CD14-positive monocyte (primary cell): ENCODE results near the gene SPTB. TPM values are rescaled to one million over a fixed set of nuclear protein-coding genes. Genes with fewer than 3 reads are reported as not detected.
A peak's percentile ranks its signal among the peaks of the same experiment; 100 is the strongest.

Source experiments
- DNase-seq, 3 donors: peaks; one replicate each; pipeline ENCODE4 v3.0.0-alpha.2; 2011 to 2022
- H2AFZ ChIP-seq: 2 replicates; pipeline ENCODE4 v1.6.0; 2012; ENCODE audit warnings: mild to moderate bottlenecking, low read depth, low read length, inconsistent platforms; ENCODE audit not compliant: insufficient read depth, poor library complexity, severe bottlenecking
- H3K27ac ChIP-seq, 2 donors: 1 replicate in 1 of 2; 2 replicates in 1 of 2; pipeline ENCODE4 v1.5.1; 2012 to 2013; ENCODE audit warnings: low read length in 2 of 2, control low read depth in 1 of 2, inconsistent platforms in 1 of 2, low read depth in 1 of 2, mild to moderate bottlenecking in 1 of 2
- H3K27me3 ChIP-seq, 2 donors: one replicate each; pipeline versions ENCODE4 v1.6.0 to v1.6.1; 2011 to 2013; ENCODE audit warnings: low read length in 2 of 2; ENCODE audit not compliant: control insufficient read depth in 2 of 2, insufficient read depth in 2 of 2
- H3K36me3 ChIP-seq, 2 donors: replicated peaks in 1 of 2; 1 replicate in 1 of 2; 2 replicates in 1 of 2; pipeline versions ENCODE4 v1.5.1 to v1.6.1; 2012 to 2013; ENCODE audit warnings: low read length in 2 of 2, control low read depth in 1 of 2, inconsistent platforms in 1 of 2, mild to moderate bottlenecking in 1 of 2; ENCODE audit not compliant: insufficient read depth in 2 of 2, control insufficient read depth in 1 of 2
- H3K4me1 ChIP-seq, 2 donors: 1 replicate in 1 of 2; 2 replicates in 1 of 2; pipeline versions ENCODE4 v1.5.1 to v1.6.1; 2012 to 2013; ENCODE audit warnings: low read length in 2 of 2, control low read depth in 1 of 2, inconsistent platforms in 1 of 2, mild to moderate bottlenecking in 1 of 2, moderate library complexity in 1 of 2; ENCODE audit not compliant: insufficient read depth in 2 of 2, control insufficient read depth in 1 of 2
- H3K4me2 ChIP-seq: replicated peaks from 2 replicates; pipeline ENCODE3; 2012; ENCODE audit warnings: low read length, moderate library complexity, mild to moderate bottlenecking; ENCODE audit not compliant: poor library complexity, severe bottlenecking; ENCODE audit errors: extremely low read depth
- H3K4me3 ChIP-seq, 3 experiments: fragments of 200-600 bp in 1 of 3; sonication (generic) in 1 of 3; replicated peaks in 1 of 3; 1 replicate in 2 of 3; 2 replicates in 1 of 3; pipeline ENCODE4 v1.5.1; 2011 to 2013; ENCODE audit warnings: low read length in 3 of 3, mild to moderate bottlenecking in 3 of 3, control low read depth in 2 of 3, low read depth in 2 of 3, inconsistent platforms in 1 of 3, moderate library complexity in 1 of 3
- H3K79me2 ChIP-seq: 2 replicates; pipeline ENCODE4 v1.6.0; 2012; ENCODE audit warnings: mild to moderate bottlenecking, control low read depth, inconsistent platforms, low read length, moderate library complexity; ENCODE audit not compliant: insufficient read depth
- H3K9ac ChIP-seq: 2 replicates; pipeline ENCODE4 v1.6.0; 2017; ENCODE audit warnings: low read length, mild to moderate bottlenecking; ENCODE audit not compliant: insufficient read depth, poor library complexity, severe bottlenecking
- H3K9me3 ChIP-seq, 2 donors: replicated peaks in 1 of 2; 1 replicate in 1 of 2; 2 replicates in 1 of 2; pipeline versions ENCODE4 v1.5.1 to v1.6.1; 2012 to 2013; ENCODE audit warnings: low read length in 2 of 2, control low read depth in 1 of 2; ENCODE audit not compliant: control insufficient read depth in 1 of 2, insufficient read depth in 1 of 2
- H4K20me1 ChIP-seq: 2 replicates; pipeline ENCODE4 v1.6.0; 2012; ENCODE audit warnings: mild to moderate bottlenecking, low read length, control low read depth, moderate library complexity; ENCODE audit not compliant: insufficient read depth
- H3K27ac Mint-ChIP-seq, 7 donors: one replicate each; pipeline ENCODE4 v1.8.0; 2020; ENCODE audit warnings: mild to moderate bottlenecking in 7 of 7, mixed read lengths in 7 of 7, moderate library complexity in 6 of 7, inconsistent platforms in 2 of 7
- H3K27me3 Mint-ChIP-seq, 3 donors: one replicate each; pipeline ENCODE4 v1.8.0; 2021 to 2022; ENCODE audit warnings: low read depth in 3 of 3, mild to moderate bottlenecking in 3 of 3, mixed read lengths in 3 of 3, moderate library complexity in 3 of 3, inconsistent platforms in 1 of 3
- H3K36me3 Mint-ChIP-seq, 2 donors: one replicate each; pipeline ENCODE4 v1.8.0; 2020; ENCODE audit warnings: mixed read lengths in 2 of 2, inconsistent platforms in 1 of 2, mild to moderate bottlenecking in 1 of 2
- H3K4me1 Mint-ChIP-seq: one replicate; pipeline ENCODE4 v1.8.0; 2020; ENCODE audit warnings: mild to moderate bottlenecking, mixed read lengths
- H3K4me3 Mint-ChIP-seq, 2 donors: one replicate each; pipeline ENCODE4 v1.8.0; 2020; ENCODE audit warnings: mild to moderate bottlenecking in 2 of 2, mixed read lengths in 2 of 2, moderate library complexity in 1 of 2
- H3K9me3 Mint-ChIP-seq, 7 donors: one replicate each; pipeline ENCODE4 v1.8.0; 2020 to 2022; ENCODE audit warnings: mixed read lengths in 7 of 7, mild to moderate bottlenecking in 6 of 7, moderate library complexity in 6 of 7, inconsistent platforms in 2 of 7
- CTCF ChIP-seq: fragments of 200-600 bp; IDR thresholded peaks from one replicate; pipeline ENCODE4 v1.8.0; 2022; ENCODE audit warnings: antibody characterized with exemption, mild to moderate bottlenecking
- WGBS: methylation state at CpG from one replicate; pipeline ENCODE4 v1.1.5; 2013; ENCODE audit warnings: missing lambda C conversion rate; ENCODE audit not compliant: insufficient coverage; 5-methylcytosine and 5-hydroxymethylcytosine counted together
- intact Hi-C, 2 donors: fragments of 100-400 bp; cut with micrococcal nuclease; formaldehyde crosslinking; loops; one replicate each; pipeline versions ENCODE4 v1.15.0 to v1.15.1; 2023
- polyA plus RNA-seq, 3 donors: library from polyadenylated mRNA; depleted of rRNA in 1 of 3; unstranded in 2 of 3; stranded (reverse) in 1 of 3; fragments of 300-500 nt in 2 of 3; fragments of >200 nt in 1 of 3; fragmentation: Illumina TruSeq in 2 of 3; gene quantifications; 1 replicate in 2 of 3; 2 replicates in 1 of 3; pipeline ENCODE4 v1.2.3, GENCODE V29; 2012 to 2021

SPTB gene
- polyA plus RNA-seq, 3 donors = not detected

- H3K36me3 Mint-ChIP-seq = peaks cover 63 to 71% of the 10 kb centered on the region in 2 donors
These were observed 151.6 kb downstream of the SPTB start for GRCh38 chr14:64728106-64728505.

GRCh38 chr14:64727551-64728071, 152.1 kb downstream of the SPTB start:
- H3K4me3 Mint-ChIP-seq = no peak overlapping the region
- H3K36me3 Mint-ChIP-seq = peaks cover 59 to 66% of the 10 kb centered on the region in 2 donors
- Histone ChIP-seq H4K20me1 (peaks cover 19% of the 10 kb centered on the region), H3K36me3 (peaks cover 43 to 51% of the 10 kb centered on the region in 2 donors), H3K27ac (no peak overlapping the region), H3K9ac (no peak overlapping the region), H3K9me3 (no peaks in the 10 kb centered on the region), H3K4me3 (no peak overlapping the region), H3K79me2 (no peaks in the 10 kb centered on the region), H3K4me2 (no peak overlapping the region), H3K27me3 (no peaks in the 10 kb centered on the region), H3K4me1 (peaks cover 13 to 17% of the 10 kb centered on the region in 2 donors), H2AFZ (no peak overlapping the region)
- WGBS = 99% methylated on average over 22 of the region's 22 CpGs
- no peak for DNase-seq
- peaks cover 2 to 5% (median 3%) of the 10 kb centered on the region in 3 donors for H3K27me3 Mint-ChIP-seq
- TF ChIP-seq CTCF = no peak
- peak overlapping the region in 1 of 7 donors; percentile 74 for H3K27ac Mint-ChIP-seq
- H3K9me3 Mint-ChIP-seq = no peaks in the 10 kb centered on the region
- intact Hi-C loops = no loop called here
- peaks cover 18% of the 10 kb centered on the region for H3K4me1 Mint-ChIP-seq

More at GRCh38 chr14:64728106-64728505, 151.6 kb downstream of the SPTB start:
- Histone ChIP-seq H3K79me2 (no peaks in the 10 kb centered on the region), H4K20me1 (peaks cover 19% of the 10 kb centered on the region), H3K27me3 (no peaks in the 10 kb centered on the region), H3K27ac (no peak overlapping the region), H3K9me3 (no peaks in the 10 kb centered on the region), H3K4me1 (peaks cover 8 to 12% of the 10 kb centered on the region in 2 donors), H2AFZ (no peak overlapping the region), H3K9ac (no peak overlapping the region), H3K36me3 (peaks cover 47 to 56% of the 10 kb centered on the region in 2 donors), H3K4me2 (no peak overlapping the region), H3K4me3 (no peak overlapping the region)
- WGBS = 70% methylated on average over 6 of the region's 6 CpGs
- intact Hi-C loops = no loop called here
- H3K27me3 Mint-ChIP-seq = peaks cover 2 to 5% (median 3%) of the 10 kb centered on the region in 3 donors
- H3K27ac Mint-ChIP-seq = peak overlapping the region in 1 of 7 donors; percentile 37
- H3K4me3 Mint-ChIP-seq = no peak overlapping the region
- no peak for DNase-seq
- TF ChIP-seq CTCF = no peak
- peaks cover 13% of the 10 kb centered on the region for H3K4me1 Mint-ChIP-seq
- no peaks in the 10 kb centered on the region for H3K9me3 Mint-ChIP-seq
